HUES6 (cell line): ENCODE results near the gene TMEM200A.

Experiments used
- H3K27ac ChIP-seq: 2 replicates; pipeline ENCODE4 v1.7.0; 2013; ENCODE audit warnings: low read depth, mild to moderate bottlenecking, low read length, inconsistent platforms
- H3K27me3 ChIP-seq: 2 replicates; pipeline ENCODE4 v1.6.1; 2013; ENCODE audit warnings: low read length; ENCODE audit not compliant: control insufficient read depth, insufficient read depth
- H3K36me3 ChIP-seq: 2 replicates; pipeline ENCODE4 v1.6.1; 2013; ENCODE audit warnings: low read length; ENCODE audit not compliant: control insufficient read depth, insufficient read depth
- H3K4me1 ChIP-seq: 2 replicates; pipeline ENCODE4 v1.6.1; 2013; ENCODE audit warnings: low read length; ENCODE audit not compliant: control insufficient read depth, insufficient read depth
- H3K4me3 ChIP-seq: 2 replicates; pipeline ENCODE4 v1.5.1; 2013; ENCODE audit warnings: low read depth, low read length
- H3K9ac ChIP-seq: one replicate; pipeline ENCODE4 v1.6.1; 2013; ENCODE audit warnings: mild to moderate bottlenecking, low read length
- H3K9me3 ChIP-seq: 2 replicates; pipeline ENCODE4 v1.6.1; 2013; ENCODE audit warnings: low read depth, low read length; ENCODE audit not compliant: control insufficient read depth, insufficient read depth

The TMEM200A gene

GRCh38 chr6:130459316-130459715 is 93.5 kb downstream of the TMEM200A start:
- Histone ChIP-seq H3K9me3 (no peaks in the 10 kb centered on the region), H3K36me3 (no peaks in the 10 kb centered on the region), H3K4me3 (no peak overlapping the region), H3K27me3 (no peaks in the 10 kb centered on the region), H3K27ac (no peak overlapping the region), H3K9ac (no peak overlapping the region), H3K4me1 (no peaks in the 10 kb centered on the region)

- Histone ChIP-seq H3K27me3 (no peaks in the 10 kb centered on the region), H3K4me3 (no peak overlapping the region), H3K4me1 (no peaks in the 10 kb centered on the region), H3K36me3 (no peaks in the 10 kb centered on the region), H3K27ac (no peak overlapping the region), H3K9me3 (no peaks in the 10 kb centered on the region), H3K9ac (no peak overlapping the region)
Measured at GRCh38 chr6:130460934-130461333, 95.1 kb downstream of the TMEM200A start.

- H3K36me3 ChIP-seq: no peaks in the 10 kb centered on the region
- no peak overlapping the region for H3K9ac ChIP-seq
- H3K27ac ChIP-seq: no peak overlapping the region
- 0 out of 2 replicates have a peak, but pooled peaks cover 4% of the 10 kb centered on the region for H3K4me1 ChIP-seq
- no peaks in the 10 kb centered on the region for H3K27me3 ChIP-seq
- no peak overlapping the region for H3K4me3 ChIP-seq
- H3K9me3 ChIP-seq: no peaks in the 10 kb centered on the region
Measured at GRCh38 chr6:130466052-130466747, 100.4 kb downstream of the TMEM200A start.

DNA sequence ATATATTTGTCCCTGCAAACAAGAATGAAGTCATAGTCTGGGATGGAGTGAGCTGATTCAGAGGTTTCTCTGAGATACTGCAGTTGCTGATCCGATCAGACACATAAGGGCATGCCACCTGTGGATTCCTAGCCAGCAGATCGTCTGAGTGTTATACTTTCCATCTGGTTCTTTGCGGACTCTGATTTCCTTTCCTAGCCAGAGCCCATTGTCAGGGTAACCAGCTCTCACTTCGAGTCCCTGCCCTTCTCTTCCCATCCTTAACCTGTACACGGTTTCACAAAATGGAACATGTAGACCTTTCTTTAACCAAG is 100.9 kb downstream of the TMEM200A start:
- no peaks in the 10 kb centered on the region for H3K36me3 ChIP-seq
- H3K9ac ChIP-seq: no peak overlapping the region
- no peaks in the 10 kb centered on the region for H3K27me3 ChIP-seq
- H3K4me3 ChIP-seq: no peak overlapping the region
- H3K4me1 ChIP-seq: 0 out of 2 replicates have a peak, but pooled peaks cover 4% of the 10 kb centered on the region
- no peak overlapping the region for H3K27ac ChIP-seq
- no peaks in the 10 kb centered on the region for H3K9me3 ChIP-seq

GRCh38 chr6:130467146-130468050 is 101.6 kb downstream of the TMEM200A start:
- Histone ChIP-seq H3K4me3 (no peak overlapping the region), H3K9ac (no peak overlapping the region), H3K27me3 (no peaks in the 10 kb centered on the region), H3K9me3 (no peaks in the 10 kb centered on the region), H3K27ac (no peak overlapping the region), H3K36me3 (no peaks in the 10 kb centered on the region), H3K4me1 (0 out of 2 replicates have a peak, but pooled peaks cover 4% of the 10 kb centered on the region)

DNA sequence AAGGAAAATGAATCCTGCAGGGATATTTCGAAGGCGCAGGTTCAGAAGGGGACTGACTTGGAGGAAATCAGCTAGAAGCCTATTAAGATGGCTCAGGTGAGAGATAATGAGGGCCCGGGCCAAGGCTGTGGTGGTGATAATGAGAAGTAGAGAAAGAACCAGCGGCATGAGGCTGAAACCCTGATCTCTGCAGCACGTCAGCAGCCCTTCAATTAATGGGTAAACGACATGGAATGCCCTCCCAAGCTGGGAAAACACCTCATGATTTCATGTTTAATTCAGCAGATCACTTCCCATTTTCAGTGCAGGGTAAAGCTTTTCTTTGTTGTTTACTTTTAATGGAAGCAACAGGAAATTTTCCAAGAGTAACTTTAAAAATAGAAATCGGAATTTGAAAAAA is 104.9 kb downstream of the TMEM200A start:
- Histone ChIP-seq H3K9me3 (peaks cover 9% of the 10 kb centered on the region), H3K9ac (no peak overlapping the region), H3K4me3 (no peak overlapping the region), H3K27me3 (no peaks in the 10 kb centered on the region), H3K27ac (no peak overlapping the region), H3K4me1 (0 out of 2 replicates have a peak, but pooled peaks cover 4% of the 10 kb centered on the region), H3K36me3 (no peaks in the 10 kb centered on the region)

DNA sequence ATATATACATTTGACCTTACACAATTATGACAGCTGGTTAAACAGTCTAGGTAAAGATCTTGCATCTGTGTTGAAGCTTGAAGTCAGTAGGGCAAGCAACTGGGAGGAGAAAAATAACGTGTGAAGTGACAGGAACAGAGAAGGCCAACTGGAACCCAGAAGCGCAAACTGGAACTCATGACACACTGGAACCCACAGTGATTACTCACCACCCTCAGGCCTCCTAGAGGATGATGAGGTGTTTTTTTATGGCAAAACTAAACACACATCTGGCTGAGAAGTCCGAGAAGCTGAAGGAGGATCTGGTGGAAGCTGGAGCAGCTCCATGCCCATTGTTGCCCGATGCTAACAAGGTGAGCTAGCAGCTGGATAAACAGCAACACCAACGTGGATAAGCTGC is 108.1 kb downstream of the TMEM200A start:
- H3K4me1 ChIP-seq: no peaks in the 10 kb centered on the region
- no peaks in the 10 kb centered on the region for H3K27me3 ChIP-seq
- H3K9me3 ChIP-seq: peaks cover 9% of the 10 kb centered on the region
- H3K9ac ChIP-seq: no peak overlapping the region
- H3K4me3 ChIP-seq: no peak overlapping the region
- no peaks in the 10 kb centered on the region for H3K36me3 ChIP-seq
- no peak overlapping the region for H3K27ac ChIP-seq

DNA sequence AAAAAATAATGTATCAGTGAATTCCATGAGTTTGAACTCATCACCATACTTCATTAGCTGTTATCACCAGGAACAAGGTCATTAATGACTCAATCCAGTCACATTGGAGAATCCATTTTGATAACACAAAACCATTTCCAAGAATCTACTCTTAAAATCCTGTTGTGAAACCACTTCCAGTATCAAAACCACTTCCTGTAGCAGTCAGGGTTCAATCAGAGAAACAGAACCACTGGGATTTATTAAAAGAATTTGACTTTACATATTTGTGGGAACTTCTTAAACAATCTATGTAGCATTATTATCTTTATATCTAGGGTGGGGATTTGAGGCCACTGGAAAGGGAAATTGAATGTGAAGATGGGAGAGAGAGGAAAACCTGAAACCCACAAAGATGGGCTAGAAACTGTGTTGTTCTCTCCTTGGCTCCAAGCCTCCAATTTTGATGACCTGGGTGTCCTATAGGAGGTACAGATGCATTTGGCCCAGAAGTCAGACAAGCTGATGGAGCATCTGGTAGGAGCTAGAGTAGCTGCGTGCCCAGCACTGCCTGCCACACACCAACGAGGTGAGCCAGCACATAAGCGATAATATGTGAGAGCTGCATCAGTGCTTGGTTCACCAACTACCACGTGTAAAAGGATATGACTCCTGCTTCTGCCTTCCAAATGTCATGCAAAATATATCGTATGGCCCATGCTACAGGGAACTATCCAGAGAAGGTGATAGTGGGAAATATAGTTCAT is 117.0 kb downstream of the TMEM200A start:
- Histone ChIP-seq H3K4me3 (no peak overlapping the region), H3K27me3 (no peaks in the 10 kb centered on the region), H3K36me3 (no peaks in the 10 kb centered on the region), H3K9ac (no peak overlapping the region), H3K9me3 (no peaks in the 10 kb centered on the region), H3K4me1 (no peaks in the 10 kb centered on the region), H3K27ac (no peak overlapping the region)

DNA sequence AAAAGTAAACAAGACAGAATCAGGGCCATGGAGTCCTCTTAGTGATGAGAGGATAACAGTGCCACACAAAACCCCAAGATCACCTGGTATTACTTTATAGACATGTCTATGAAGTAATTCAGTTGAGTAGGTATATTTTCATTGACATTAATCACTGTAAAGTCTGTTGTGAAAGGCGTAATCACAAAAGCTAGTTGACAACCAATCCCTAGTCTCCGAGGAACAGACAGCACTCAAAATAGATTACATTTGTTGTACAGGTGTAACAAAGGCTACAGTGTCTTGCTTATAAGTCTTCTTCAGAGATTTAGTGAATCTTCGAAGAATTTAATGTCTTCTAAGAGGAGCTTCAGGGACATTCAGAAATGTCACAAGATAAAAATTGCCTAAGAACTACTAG is 120.1 kb downstream of the TMEM200A start:
- no peaks in the 10 kb centered on the region for H3K9me3 ChIP-seq
- H3K4me1 ChIP-seq: no peaks in the 10 kb centered on the region
- H3K27me3 ChIP-seq: no peaks in the 10 kb centered on the region
- H3K4me3 ChIP-seq: no peak overlapping the region
- no peak overlapping the region for H3K27ac ChIP-seq
- no peak overlapping the region for H3K9ac ChIP-seq
- H3K36me3 ChIP-seq: no peaks in the 10 kb centered on the region

DNA sequence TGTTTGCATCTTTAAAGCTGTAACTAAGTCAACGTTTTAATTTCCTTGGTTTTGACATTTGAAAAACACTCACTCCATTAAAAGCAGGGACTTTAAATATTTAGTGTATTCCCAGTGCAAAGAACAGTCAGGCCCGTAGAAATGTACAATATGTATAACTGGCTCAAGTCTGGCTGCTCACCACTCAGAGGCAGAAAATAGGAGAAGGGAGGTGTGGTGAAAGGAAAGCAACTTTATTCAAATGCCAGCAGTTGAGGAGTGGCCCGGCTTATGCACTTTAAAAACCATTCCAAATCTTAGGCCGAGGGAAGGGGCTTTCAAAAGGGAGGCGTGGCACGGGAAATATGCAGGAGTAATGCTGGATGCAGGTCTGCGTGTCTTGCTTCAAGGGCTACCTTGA is 120.6 kb downstream of the TMEM200A start:
- no peak overlapping the region for H3K27ac ChIP-seq
- H3K9ac ChIP-seq: no peak overlapping the region
- no peak overlapping the region for H3K4me3 ChIP-seq
- no peaks in the 10 kb centered on the region for H3K36me3 ChIP-seq
- no peaks in the 10 kb centered on the region for H3K9me3 ChIP-seq
- H3K4me1 ChIP-seq: no peaks in the 10 kb centered on the region
- no peaks in the 10 kb centered on the region for H3K27me3 ChIP-seq

GRCh38 chr6:130489514-130489913 is 123.7 kb downstream of the TMEM200A start:
- Histone ChIP-seq H3K27ac (no peak overlapping the region), H3K4me3 (no peak overlapping the region), H3K9ac (no peak overlapping the region), H3K36me3 (no peaks in the 10 kb centered on the region), H3K4me1 (no peaks in the 10 kb centered on the region), H3K9me3 (no peaks in the 10 kb centered on the region), H3K27me3 (no peaks in the 10 kb centered on the region)
